ENCODE data around the gene RUNX3. TPM values are rescaled to one million over a fixed set of nuclear protein-coding genes. Genes with fewer than 3 reads are reported as not detected.
A peak's percentile ranks its signal among the peaks of the same experiment; 100 is the strongest.

Gene RUNX3
- total and polyA plus RNA-seq, 10 donors, result 17.3 to 76.3 (median 49.3) TPM

- TF ChIP-seq CTCF (IDR thresholded peaks at IDR 0.05 in 8 of 11, conservative IDR thresholded peaks at IDR 0.05 in 3 of 11), result no peak
- no peak for TF ChIP-seq POLR2A (IDR thresholded peaks at IDR 0.05)
- TF ChIP-seq POLR2AphosphoS5 (IDR thresholded peaks at IDR 0.05), result no peak
- intact Hi-C loops (cut with DNase I; ENCODE audit: low total_unique reads), result no loop called here
- DNase-seq, result no peak
- H3K9me3 ChIP-seq, result peaks cover 0 to 22% (median 15%) of the 10 kb centered on the region in 8 donors
- H3K36me3 ChIP-seq, result no peaks in the 10 kb centered on the region
- 72 to 89% (median 82%) methylated on average over 2 of the region's 2 CpGs for WGBS, 5 donors
- no peaks in the 10 kb centered on the region for H3K4me1 ChIP-seq
- H3K4me3 ChIP-seq, result no peak overlapping the region
- no peak overlapping the region for H3K27ac ChIP-seq
- H3K27me3 ChIP-seq (replicated peaks in 1 of 7), result peaks cover 0 to 5% (median 0%) of the 10 kb centered on the region in 7 donors
These were observed 39.2 kb downstream of the RUNX3 start for GRCh38 chr1:24890887-24891286.

GRCh38 chr1:24888971-24889676 is 41.0 kb downstream of the RUNX3 start:
- 66 to 87% (median 85%) methylated on average over 4 of the region's 4 CpGs for WGBS, 5 donors
- intact Hi-C loops (cut with DNase I; ENCODE audit: low total_unique reads), result no loop called here
- Histone ChIP-seq H3K36me3 (no peaks in the 10 kb centered on the region), H3K27ac (no peak overlapping the region), H3K4me1 (no peaks in the 10 kb centered on the region), H3K4me3 (no peak overlapping the region), H3K27me3 (replicated peaks in 1 of 7) (peaks cover 0 to 5% (median 0%) of the 10 kb centered on the region in 7 donors), H3K9me3 (peaks cover 0 to 29% (median 16%) of the 10 kb centered on the region in 8 donors)
- no peak for TF ChIP-seq POLR2A (IDR thresholded peaks at IDR 0.05)
- no peak for TF ChIP-seq CTCF (IDR thresholded peaks at IDR 0.05 in 8 of 11, conservative IDR thresholded peaks at IDR 0.05 in 3 of 11)
- no peak for TF ChIP-seq POLR2AphosphoS5 (IDR thresholded peaks at IDR 0.05)
- DNase-seq, result no peak

- intact Hi-C loops (cut with DNase I; ENCODE audit: low total_unique reads), result no loop called here
- Histone ChIP-seq H3K4me3 (no peak overlapping the region), H3K9me3 (peaks cover 0 to 36% (median 24%) of the 10 kb centered on the region in 8 donors), H3K4me1 (no peaks in the 10 kb centered on the region), H3K27me3 (replicated peaks in 1 of 7) (peaks cover 0 to 5% (median 0%) of the 10 kb centered on the region in 7 donors), H3K36me3 (no peaks in the 10 kb centered on the region), H3K27ac (no peak overlapping the region)
- TF ChIP-seq CTCF (IDR thresholded peaks at IDR 0.05 in 8 of 11, conservative IDR thresholded peaks at IDR 0.05 in 3 of 11), result no peak
- TF ChIP-seq POLR2AphosphoS5 (IDR thresholded peaks at IDR 0.05), result no peak
- no peak for TF ChIP-seq POLR2A (IDR thresholded peaks at IDR 0.05)
- 89 to 95% (median 91%) methylated on average over 9 of the region's 9 CpGs for WGBS, 5 donors
- peak; percentile 51 for DNase-seq
These were observed 41.8 kb downstream of the RUNX3 start for GRCh38 chr1:24888061-24888970.

GRCh38 chr1:24886241-24886640 is 43.8 kb downstream of the RUNX3 start:
- Histone ChIP-seq H3K27ac (no peak overlapping the region), H3K4me1 (no peaks in the 10 kb centered on the region), H3K36me3 (no peaks in the 10 kb centered on the region), H3K9me3 (peaks cover 0 to 24% (median 15%) of the 10 kb centered on the region in 8 donors), H3K4me3 (no peak overlapping the region), H3K27me3 (replicated peaks in 1 of 7) (peaks cover 0 to 5% (median 0%) of the 10 kb centered on the region in 7 donors)
- peak; percentile 22 for DNase-seq
- TF ChIP-seq POLR2A (IDR thresholded peaks at IDR 0.05), result no peak
- TF ChIP-seq CTCF (IDR thresholded peaks at IDR 0.05 in 8 of 11, conservative IDR thresholded peaks at IDR 0.05 in 3 of 11), result no peak
- TF ChIP-seq POLR2AphosphoS5 (IDR thresholded peaks at IDR 0.05), result no peak
- intact Hi-C loops (cut with DNase I; ENCODE audit: low total_unique reads), result no loop called here
- 93 to 100% (median 95%) methylated on average over 1 of the region's 1 CpG for WGBS, 5 donors
